Measurements from ENCODE around the gene RMI1. TPM values are rescaled to one million over a fixed set of nuclear protein-coding genes. Genes with fewer than 3 reads are reported as not detected.

RMI1 gene
- total and polyA plus RNA-seq, 10 of the 15 experiments (the other 5 are each of a cell fraction or from before 2014, with no cell fraction given): 3.6 to 34.1 (median 16.1) TPM

DNA sequence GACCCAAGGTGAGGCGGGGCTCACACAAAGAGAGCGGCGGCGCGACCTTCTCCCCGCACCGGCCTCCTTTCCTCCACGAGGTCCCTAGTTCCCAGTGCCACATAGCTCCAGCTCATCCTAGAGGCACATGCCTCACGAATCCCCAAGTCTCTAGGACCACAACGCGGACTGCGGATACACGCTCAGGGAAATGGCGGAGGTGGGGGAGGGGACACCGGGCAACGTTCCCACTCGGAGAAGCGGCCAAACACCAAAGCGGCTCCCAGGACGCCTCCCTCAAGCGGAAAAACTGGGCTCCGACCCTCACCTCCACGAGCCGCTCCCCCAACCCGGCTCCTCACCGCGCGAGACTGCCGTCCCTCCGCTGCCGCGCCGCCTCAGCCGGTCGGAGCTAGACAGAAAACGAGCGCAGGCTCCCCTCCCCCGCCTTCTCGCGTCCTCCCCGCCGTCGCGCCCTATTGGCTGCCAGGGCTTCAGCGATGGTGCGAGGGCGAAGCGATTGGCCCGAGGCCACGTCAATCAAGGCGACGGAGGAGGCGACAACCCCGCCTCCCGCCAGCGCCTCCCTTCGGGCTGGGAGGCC, 702 bp upstream of the RMI1 start, which contains the start of gene HNRNPK (continued):
- no peak for TF ChIP-seq SPI1 (IDR thresholded peaks at IDR 0.05; ENCODE audit: borderline replicate concordance, insufficient read depth, low read depth, low read length)
- TF ChIP-seq CREB1 (IDR thresholded peaks at IDR 0.05; ENCODE audit: low read depth): peak; percentile 92
- TF ChIP-seq ZNF217 (IDR thresholded peaks at IDR 0.05): no peak
- TF ChIP-seq ZZZ3 (IDR thresholded peaks at IDR 0.05; ENCODE audit: control insufficient read depth, insufficient read length, low read depth): no peak
- TF ChIP-seq STAT1 (conservative IDR thresholded peaks at IDR 0.05): 0 out of 2 replicates have a peak, but pooled peaks have one; percentile 28
- TF ChIP-seq, protein P1, sequence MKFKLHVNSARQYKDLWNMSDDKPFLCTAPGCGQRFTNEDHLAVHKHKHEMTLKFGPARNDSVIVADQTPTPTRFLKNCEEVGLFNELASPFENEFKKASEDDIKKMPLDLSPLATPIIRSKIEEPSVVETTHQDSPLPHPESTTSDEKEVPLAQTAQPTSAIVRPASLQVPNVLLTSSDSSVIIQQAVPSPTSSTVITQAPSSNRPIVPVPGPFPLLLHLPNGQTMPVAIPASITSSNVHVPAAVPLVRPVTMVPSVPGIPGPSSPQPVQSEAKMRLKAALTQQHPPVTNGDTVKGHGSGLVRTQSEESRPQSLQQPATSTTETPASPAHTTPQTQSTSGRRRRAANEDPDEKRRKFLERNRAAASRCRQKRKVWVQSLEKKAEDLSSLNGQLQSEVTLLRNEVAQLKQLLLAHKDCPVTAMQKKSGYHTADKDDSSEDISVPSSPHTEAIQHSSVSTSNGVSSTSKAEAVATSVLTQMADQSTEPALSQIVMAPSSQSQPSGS (IDR thresholded peaks at IDR 0.05; ENCODE audit: low read length): no peak; the same call in 1 of the 2 replicates
- TF ChIP-seq, protein P2, sequence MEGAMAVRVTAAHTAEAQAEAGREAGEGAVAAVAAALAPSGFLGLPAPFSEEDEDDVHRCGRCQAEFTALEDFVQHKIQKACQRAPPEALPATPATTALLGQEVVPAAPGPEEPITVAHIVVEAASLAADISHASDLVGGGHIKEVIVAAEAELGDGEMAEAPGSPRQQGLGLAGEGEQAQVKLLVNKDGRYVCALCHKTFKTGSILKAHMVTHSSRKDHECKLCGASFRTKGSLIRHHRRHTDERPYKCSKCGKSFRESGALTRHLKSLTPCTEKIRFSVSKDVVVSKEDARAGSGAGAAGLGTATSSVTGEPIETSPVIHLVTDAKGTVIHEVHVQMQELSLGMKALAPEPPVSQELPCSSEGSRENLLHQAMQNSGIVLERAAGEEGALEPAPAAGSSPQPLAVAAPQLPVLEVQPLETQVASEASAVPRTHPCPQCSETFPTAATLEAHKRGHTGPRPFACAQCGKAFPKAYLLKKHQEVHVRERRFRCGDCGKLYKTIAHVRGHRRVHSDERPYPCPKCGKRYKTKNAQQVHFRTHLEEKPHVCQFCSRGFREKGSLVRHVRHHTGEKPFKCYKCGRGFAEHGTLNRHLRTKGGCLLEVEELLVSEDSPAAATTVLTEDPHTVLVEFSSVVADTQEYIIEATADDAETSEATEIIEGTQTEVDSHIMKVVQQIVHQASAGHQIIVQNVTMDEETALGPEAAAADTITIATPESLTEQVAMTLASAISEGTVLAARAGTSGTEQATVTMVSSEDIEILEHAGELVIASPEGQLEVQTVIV (IDR thresholded peaks at IDR 0.05; ENCODE audit: borderline replicate concordance, partially characterized antibody): no peak
- no peak for TF ChIP-seq NR2F1 (conservative IDR thresholded peaks at IDR 0.05)
- no peak for TF ChIP-seq SMAD1 (IDR thresholded peaks at IDR 0.05; ENCODE audit: low read depth, partially characterized antibody)
- TF ChIP-seq PML (IDR thresholded peaks at IDR 0.05; ENCODE audit: low read length): peak; percentile 80
- TF ChIP-seq ZNF207 (IDR thresholded peaks at IDR 0.05; ENCODE audit: borderline replicate concordance): no peak
- peak; percentile 83 for TF ChIP-seq TAF1 (IDR thresholded peaks at IDR 0.05; ENCODE audit: borderline replicate concordance, low read depth, low read length)
- 0 out of 2 replicates have a peak, but pooled peaks have one; percentile 2 for TF ChIP-seq YY1 (IDR thresholded peaks at IDR 0.05; ENCODE audit: low read depth, low read length)
- peak; percentile 98 for TF ChIP-seq NFYB (IDR thresholded peaks at IDR 0.05; ENCODE audit: insufficient read depth, low read depth, low read length)
- TF ChIP-seq NR2C2 (IDR thresholded peaks at IDR 0.05; ENCODE audit: borderline replicate concordance, control insufficient read depth, insufficient read length, low read depth): no peak
- no peak for TF ChIP-seq CBX5 (IDR thresholded peaks at IDR 0.05; ENCODE audit: low read depth)
- TF ChIP-seq, protein P3, sequence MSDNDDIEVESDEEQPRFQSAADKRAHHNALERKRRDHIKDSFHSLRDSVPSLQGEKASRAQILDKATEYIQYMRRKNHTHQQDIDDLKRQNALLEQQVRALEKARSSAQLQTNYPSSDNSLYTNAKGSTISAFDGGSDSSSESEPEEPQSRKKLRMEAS (IDR thresholded peaks at IDR 0.05; ENCODE audit: low read depth, low read length): no peak; the same call in none of the 2 replicates
- no peak for TF ChIP-seq RELA (IDR thresholded peaks at IDR 0.05; ENCODE audit: borderline replicate concordance, partially characterized antibody)
- TF ChIP-seq HDAC2 (IDR thresholded peaks at IDR 0.05): no peak
- TF ChIP-seq POLR2AphosphoS5 (IDR thresholded peaks at IDR 0.05; ENCODE audit: low read length): peak; percentile 83
- no peak for TF ChIP-seq POU2F2 (IDR thresholded peaks at IDR 0.05; ENCODE audit: borderline replicate concordance, low read depth, low read length)
- TF ChIP-seq, protein P4, sequence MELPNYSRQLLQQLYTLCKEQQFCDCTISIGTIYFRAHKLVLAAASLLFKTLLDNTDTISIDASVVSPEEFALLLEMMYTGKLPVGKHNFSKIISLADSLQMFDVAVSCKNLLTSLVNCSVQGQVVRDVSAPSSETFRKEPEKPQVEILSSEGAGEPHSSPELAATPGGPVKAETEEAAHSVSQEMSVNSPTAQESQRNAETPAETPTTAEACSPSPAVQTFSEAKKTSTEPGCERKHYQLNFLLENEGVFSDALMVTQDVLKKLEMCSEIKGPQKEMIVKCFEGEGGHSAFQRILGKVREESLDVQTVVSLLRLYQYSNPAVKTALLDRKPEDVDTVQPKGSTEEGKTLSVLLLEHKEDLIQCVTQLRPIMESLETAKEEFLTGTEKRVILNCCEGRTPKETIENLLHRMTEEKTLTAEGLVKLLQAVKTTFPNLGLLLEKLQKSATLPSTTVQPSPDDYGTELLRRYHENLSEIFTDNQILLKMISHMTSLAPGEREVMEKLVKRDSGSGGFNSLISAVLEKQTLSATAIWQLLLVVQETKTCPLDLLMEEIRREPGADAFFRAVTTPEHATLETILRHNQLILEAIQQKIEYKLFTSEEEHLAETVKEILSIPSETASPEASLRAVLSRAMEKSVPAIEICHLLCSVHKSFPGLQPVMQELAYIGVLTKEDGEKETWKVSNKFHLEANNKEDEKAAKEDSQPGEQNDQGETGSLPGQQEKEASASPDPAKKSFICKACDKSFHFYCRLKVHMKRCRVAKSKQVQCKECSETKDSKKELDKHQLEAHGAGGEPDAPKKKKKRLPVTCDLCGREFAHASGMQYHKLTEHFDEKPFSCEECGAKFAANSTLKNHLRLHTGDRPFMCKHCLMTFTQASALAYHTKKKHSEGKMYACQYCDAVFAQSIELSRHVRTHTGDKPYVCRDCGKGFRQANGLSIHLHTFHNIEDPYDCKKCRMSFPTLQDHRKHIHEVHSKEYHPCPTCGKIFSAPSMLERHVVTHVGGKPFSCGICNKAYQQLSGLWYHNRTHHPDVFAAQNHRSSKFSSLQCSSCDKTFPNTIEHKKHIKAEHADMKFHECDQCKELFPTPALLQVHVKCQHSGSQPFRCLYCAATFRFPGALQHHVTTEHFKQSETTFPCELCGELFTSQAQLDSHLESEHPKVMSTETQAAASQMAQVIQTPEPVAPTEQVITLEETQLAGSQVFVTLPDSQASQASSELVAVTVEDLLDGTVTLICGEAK (IDR thresholded peaks at IDR 0.05; ENCODE audit: borderline replicate concordance): no peak
